PFSK-1 (cell line): ENCODE results near the gene TTLL11.

Source experiments
- FOXP2 ChIP-seq: optimal IDR thresholded peaks from 2 replicates; pipeline ENCODE3; 2011; ENCODE audit warnings: borderline replicate concordance, control low read depth, inconsistent platforms; ENCODE audit not compliant: insufficient read depth; ENCODE audit errors: extremely low read length, extremely low read depth
- POLR2AphosphoS5 ChIP-seq: IDR thresholded peaks from 2 replicates; pipeline ENCODE4 v1.6.1; 2012; ENCODE audit warnings: low read depth, mild to moderate bottlenecking, control low read depth, low read length, moderate library complexity
- TAF1 ChIP-seq: IDR thresholded peaks from 2 replicates; pipeline ENCODE4 v1.6.1; 2012; ENCODE audit warnings: low read length, control low read depth, borderline replicate concordance; ENCODE audit not compliant: insufficient read depth
- TF ChIP-seq, protein P1 (sequence below), 2 experiments: IDR thresholded peaks; 2 replicates each; pipeline versions ENCODE4 v1.6.1 to v1.8.0; 2011 to 2012; ENCODE audit warnings: low read depth in 2 of 2, low read length in 2 of 2, control low read depth in 1 of 2, inconsistent platforms in 1 of 2, mild to moderate bottlenecking in 1 of 2, moderate library complexity in 1 of 2; ENCODE audit not compliant: insufficient read depth in 1 of 2

DNA sequence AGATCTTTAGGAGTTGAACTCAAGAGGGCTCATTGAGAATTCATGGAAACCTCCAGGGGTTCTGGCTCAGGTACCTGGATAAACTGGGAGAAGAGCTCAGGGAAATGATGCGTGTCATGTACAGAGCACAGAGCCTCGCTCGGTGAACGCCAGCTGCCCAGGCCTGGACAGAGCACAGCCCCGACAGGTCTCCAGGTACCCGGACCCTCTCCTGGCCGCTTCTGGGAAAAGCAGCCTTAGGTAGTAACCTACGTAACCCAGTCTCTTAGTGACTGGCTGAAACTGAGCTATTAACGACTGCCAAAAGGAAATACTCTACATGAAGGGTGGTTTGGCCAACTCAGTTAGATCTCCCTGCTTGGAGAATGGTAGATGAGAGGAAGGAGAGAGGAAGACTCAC, 157.4 kb downstream of the TTLL11 start:
- no peak for TF ChIP-seq TAF1
- TF ChIP-seq, protein P1, sequence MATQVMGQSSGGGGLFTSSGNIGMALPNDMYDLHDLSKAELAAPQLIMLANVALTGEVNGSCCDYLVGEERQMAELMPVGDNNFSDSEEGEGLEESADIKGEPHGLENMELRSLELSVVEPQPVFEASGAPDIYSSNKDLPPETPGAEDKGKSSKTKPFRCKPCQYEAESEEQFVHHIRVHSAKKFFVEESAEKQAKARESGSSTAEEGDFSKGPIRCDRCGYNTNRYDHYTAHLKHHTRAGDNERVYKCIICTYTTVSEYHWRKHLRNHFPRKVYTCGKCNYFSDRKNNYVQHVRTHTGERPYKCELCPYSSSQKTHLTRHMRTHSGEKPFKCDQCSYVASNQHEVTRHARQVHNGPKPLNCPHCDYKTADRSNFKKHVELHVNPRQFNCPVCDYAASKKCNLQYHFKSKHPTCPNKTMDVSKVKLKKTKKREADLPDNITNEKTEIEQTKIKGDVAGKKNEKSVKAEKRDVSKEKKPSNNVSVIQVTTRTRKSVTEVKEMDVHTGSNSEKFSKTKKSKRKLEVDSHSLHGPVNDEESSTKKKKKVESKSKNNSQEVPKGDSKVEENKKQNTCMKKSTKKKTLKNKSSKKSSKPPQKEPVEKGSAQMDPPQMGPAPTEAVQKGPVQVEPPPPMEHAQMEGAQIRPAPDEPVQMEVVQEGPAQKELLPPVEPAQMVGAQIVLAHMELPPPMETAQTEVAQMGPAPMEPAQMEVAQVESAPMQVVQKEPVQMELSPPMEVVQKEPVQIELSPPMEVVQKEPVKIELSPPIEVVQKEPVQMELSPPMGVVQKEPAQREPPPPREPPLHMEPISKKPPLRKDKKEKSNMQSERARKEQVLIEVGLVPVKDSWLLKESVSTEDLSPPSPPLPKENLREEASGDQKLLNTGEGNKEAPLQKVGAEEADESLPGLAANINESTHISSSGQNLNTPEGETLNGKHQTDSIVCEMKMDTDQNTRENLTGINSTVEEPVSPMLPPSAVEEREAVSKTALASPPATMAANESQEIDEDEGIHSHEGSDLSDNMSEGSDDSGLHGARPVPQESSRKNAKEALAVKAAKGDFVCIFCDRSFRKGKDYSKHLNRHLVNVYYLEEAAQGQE (IDR thresholded peaks at IDR 0.05; ENCODE audit: insufficient read depth in 1 of 2, low read depth in 2 of 2, low read length in 2 of 2) = no peak
- TF ChIP-seq POLR2AphosphoS5 = no peak
- no peak for TF ChIP-seq FOXP2
